ENCODE data around the gene CC2D1A. TPM values are rescaled to one million over a fixed set of nuclear protein-coding genes. Genes with fewer than 3 reads are reported as not detected.

The CC2D1A gene
- total RNA-seq, 6 donors from 2014 or later: 30.4 to 95.3 (median 35.3) TPM

- Histone ChIP-seq H3K9me3 (no peaks in the 10 kb centered on the region), H3K4me1 (peaks cover 0 to 5% (median 2%) of the 10 kb centered on the region in 4 donors), H3K27ac (no peak overlapping the region), H3K36me3 (peaks cover 0 to 26% (median 10%) of the 10 kb centered on the region in 4 donors), H3K4me3 (no peak overlapping the region), H3K27me3 (peaks cover 0 to 4% (median 0%) of the 10 kb centered on the region in 4 donors)
- TF ChIP-seq POLR2AphosphoS5 (IDR thresholded peaks at IDR 0.05) (no peak), EP300 (IDR thresholded peaks at IDR 0.05) (no peak), CTCF (IDR thresholded peaks at IDR 0.05) (no peak), POLR2A (IDR thresholded peaks at IDR 0.05) (no peak)
- ATAC-seq (ENCODE audit: low FRiP score in 2 of 2) (no peak), DNase-seq (peak in 1 of 2 donors; percentile 81)
- 96% methylated on average over 22 of the region's 42 CpGs; no CpG with 5 or more reads in 1 of the 2 donors for WGBS, 2 donors
Measured at GRCh38 chr19:13932911-13933393, 27.0 kb downstream of the CC2D1A start.

- peaks cover 0 to 12% (median 8%) of the 10 kb centered on the region in 4 donors for H3K4me1 ChIP-seq
- no peak overlapping the region for H3K27ac ChIP-seq
- no peak for TF ChIP-seq EP300 (IDR thresholded peaks at IDR 0.05)
- no peak for TF ChIP-seq POLR2AphosphoS5 (IDR thresholded peaks at IDR 0.05)
- no peak for TF ChIP-seq CTCF (IDR thresholded peaks at IDR 0.05)
- TF ChIP-seq POLR2A (IDR thresholded peaks at IDR 0.05): no peak
- ATAC-seq (ENCODE audit: low FRiP score in 2 of 2) (no peak), DNase-seq (no peak)
- WGBS, 2 donors: 92 to 100% methylated on average over 2 of the region's 2 CpGs
- H3K9me3 ChIP-seq: no peaks in the 10 kb centered on the region
- H3K4me3 ChIP-seq: no peak overlapping the region
- peaks cover 0 to 4% (median 0%) of the 10 kb centered on the region in 4 donors for H3K27me3 ChIP-seq
- H3K36me3 ChIP-seq: peaks cover 0 to 15% (median 6%) of the 10 kb centered on the region in 4 donors
Measured at GRCh38 chr19:13934785-13935109, 28.7 kb downstream of the CC2D1A start.

GRCh38 chr19:13935765-13936510, 29.9 kb downstream of the CC2D1A start:
- peaks cover 0 to 4% (median 2%) of the 10 kb centered on the region in 4 donors for H3K36me3 ChIP-seq
- H3K9me3 ChIP-seq: no peaks in the 10 kb centered on the region
- peaks cover 0 to 12% (median 8%) of the 10 kb centered on the region in 4 donors for H3K4me1 ChIP-seq
- no peak for DNase-seq
- H3K27me3 ChIP-seq: peaks cover 0 to 4% (median 0%) of the 10 kb centered on the region in 4 donors
- H3K4me3 ChIP-seq: no peak overlapping the region
- TF ChIP-seq CTCF (IDR thresholded peaks at IDR 0.05) (no peak), EP300 (IDR thresholded peaks at IDR 0.05) (no peak), POLR2AphosphoS5 (IDR thresholded peaks at IDR 0.05) (no peak), POLR2A (IDR thresholded peaks at IDR 0.05) (no peak)
- WGBS, 2 donors: 53 to 79% methylated on average over 9 to 20 of the region's 22 CpGs
- no peak overlapping the region for H3K27ac ChIP-seq
- ATAC-seq (ENCODE audit: low FRiP score in 2 of 2): no peak

GRCh38 chr19:13937479-13938300, 31.7 kb downstream of the CC2D1A start:
- Histone ChIP-seq H3K36me3 (no peaks in the 10 kb centered on the region), H3K27ac (peak overlapping the region in 1 of 4 donors; percentile 61), H3K9me3 (no peaks in the 10 kb centered on the region), H3K27me3 (peaks cover 0 to 4% (median 0%) of the 10 kb centered on the region in 4 donors), H3K4me3 (peak overlapping the region in 3 of 4 donors; percentile 28 to 42 (median 39)), H3K4me1 (peaks cover 0 to 12% (median 8%) of the 10 kb centered on the region in 4 donors)
- TF ChIP-seq POLR2A (IDR thresholded peaks at IDR 0.05) (no peak), EP300 (IDR thresholded peaks at IDR 0.05) (no peak), CTCF (IDR thresholded peaks at IDR 0.05) (no peak), POLR2AphosphoS5 (IDR thresholded peaks at IDR 0.05) (no peak)
- DNase-seq (peak in 1 of 2 donors; percentile 82), ATAC-seq (ENCODE audit: low FRiP score in 2 of 2) (peak; percentile 16 to 44)
- WGBS, 2 donors: 24 to 26% methylated on average over 12 to 25 of the region's 29 CpGs

Measured in upper lobe of left lung (tissue), 6 donors.